ENCODE measurements around the gene GNG3. TPM values are rescaled to one million over a fixed set of nuclear protein-coding genes. Genes with fewer than 3 reads are reported as not detected.

The GNG3 gene
- 1 to 10 TPM in 1 of 3 donors, under 1 TPM in 2; 0.35 to 5.2 (median 0.92) TPM for total RNA-seq
- long read RNA-seq, donor 1, partial matches to known transcripts = 0 of 3 reads
- long read RNA-seq, donor 1, other reads (novel, unspliced or antisense) = 0 of 3 reads
- long read RNA-seq, donor 2 = 0 reads

DNA sequence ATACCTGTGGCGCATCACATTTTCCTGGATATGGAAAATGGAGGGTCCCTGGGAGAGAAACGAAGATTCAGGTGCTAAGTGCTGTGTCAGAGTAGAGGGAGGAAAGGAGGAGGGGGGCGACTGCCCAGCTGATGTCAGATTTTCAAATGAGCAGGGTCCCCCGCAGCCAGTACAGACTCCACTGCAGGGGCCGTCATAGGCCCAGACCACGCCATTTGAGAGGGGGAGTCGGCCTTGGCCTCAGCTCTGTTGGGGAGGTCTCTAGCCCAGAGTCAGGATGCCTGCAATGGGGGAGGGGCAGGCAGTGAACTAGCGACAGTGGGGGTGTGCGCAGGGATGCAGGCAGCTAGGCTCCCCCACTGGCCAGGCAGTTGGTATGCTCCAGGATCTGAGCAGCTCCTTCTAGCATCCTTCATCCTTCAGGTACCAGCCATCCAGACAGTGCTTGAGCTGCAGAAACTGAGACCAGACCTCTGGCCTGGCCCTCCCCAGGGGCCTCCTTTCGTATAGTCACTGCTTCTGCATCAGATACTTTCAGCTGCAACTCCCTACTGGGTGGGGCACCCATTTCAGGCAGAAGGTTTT lies at the start of gene GNG3, which contains the start of gene BSCL2:
GNG3 (plus strand) TSS at position 400 of the 585 bp plus-strand sequence. CDS start 620 bp downstream, outside the sequence.
BSCL2 (minus strand) TSS at position 148 of the 585 bp plus-strand sequence. CDS start 229 bp downstream, outside the sequence.
- intact Hi-C loops (cut with DNase I, micrococcal nuclease) = no loop called here
- ATAC-seq = no peak
- DNase-seq = peak; percentile 33 to 58 (median 47)
- TF ChIP-seq, protein P1, sequence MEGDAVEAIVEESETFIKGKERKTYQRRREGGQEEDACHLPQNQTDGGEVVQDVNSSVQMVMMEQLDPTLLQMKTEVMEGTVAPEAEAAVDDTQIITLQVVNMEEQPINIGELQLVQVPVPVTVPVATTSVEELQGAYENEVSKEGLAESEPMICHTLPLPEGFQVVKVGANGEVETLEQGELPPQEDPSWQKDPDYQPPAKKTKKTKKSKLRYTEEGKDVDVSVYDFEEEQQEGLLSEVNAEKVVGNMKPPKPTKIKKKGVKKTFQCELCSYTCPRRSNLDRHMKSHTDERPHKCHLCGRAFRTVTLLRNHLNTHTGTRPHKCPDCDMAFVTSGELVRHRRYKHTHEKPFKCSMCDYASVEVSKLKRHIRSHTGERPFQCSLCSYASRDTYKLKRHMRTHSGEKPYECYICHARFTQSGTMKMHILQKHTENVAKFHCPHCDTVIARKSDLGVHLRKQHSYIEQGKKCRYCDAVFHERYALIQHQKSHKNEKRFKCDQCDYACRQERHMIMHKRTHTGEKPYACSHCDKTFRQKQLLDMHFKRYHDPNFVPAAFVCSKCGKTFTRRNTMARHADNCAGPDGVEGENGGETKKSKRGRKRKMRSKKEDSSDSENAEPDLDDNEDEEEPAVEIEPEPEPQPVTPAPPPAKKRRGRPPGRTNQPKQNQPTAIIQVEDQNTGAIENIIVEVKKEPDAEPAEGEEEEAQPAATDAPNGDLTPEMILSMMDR (IDR thresholded peaks at IDR 0.05) = no peak
- peak within 1 kb of the TSS; percentile 47 for H3K4me3 ChIP-seq
- H3K36me3 ChIP-seq (ENCODE audit: low read depth) = no peaks in the 10 kb centered on the region
- H3K9me3 ChIP-seq = no peaks in the 10 kb centered on the region
- peaks cover 32% of the 10 kb centered on the region for H3K4me1 ChIP-seq (ENCODE audit: low read depth)

DNA sequence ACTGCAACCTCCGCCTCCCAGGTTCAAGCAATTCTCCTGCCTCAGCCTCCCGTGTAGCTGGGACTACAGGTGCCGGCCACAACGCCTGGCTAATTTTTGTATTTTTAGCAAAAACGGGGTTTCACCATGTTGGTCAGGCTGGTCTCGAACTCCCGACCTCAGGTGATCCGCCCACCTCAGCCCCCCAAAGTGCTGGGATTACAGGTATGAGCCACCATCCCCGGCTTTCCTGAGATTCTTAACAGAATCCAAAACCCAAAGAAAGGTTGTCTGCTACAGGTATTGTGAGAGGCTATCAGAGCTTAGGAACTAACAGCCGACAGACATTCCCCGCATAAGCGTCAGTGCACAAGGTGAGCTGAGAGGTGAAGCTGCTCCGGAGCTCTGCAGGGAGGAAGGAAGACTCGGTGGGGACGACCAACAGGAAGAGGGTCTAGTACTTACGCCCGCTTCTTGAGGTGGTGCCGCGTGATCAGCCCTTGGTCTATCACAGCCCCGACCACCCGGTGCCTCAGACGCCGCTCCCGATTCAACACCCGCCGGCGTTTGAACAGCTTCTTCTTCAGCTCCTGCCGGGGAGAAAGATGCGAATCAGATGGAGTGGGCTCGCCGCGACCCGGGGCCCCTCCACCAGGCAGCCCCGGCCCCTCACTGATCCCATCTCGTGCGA lies 42.9 kb upstream of the GNG3 start:
- Histone ChIP-seq H3K4me3 (peak overlapping the region; percentile 56), H3K4me1 (ENCODE audit: low read depth) (peaks cover 23% of the 10 kb centered on the region), H3K9me3 (no peaks in the 10 kb centered on the region), H3K36me3 (ENCODE audit: low read depth) (no peaks in the 10 kb centered on the region)
- peak; percentile 69 for ATAC-seq
- DNase-seq = peak in 2 of 3 donors; percentile 57 to 79
- TF ChIP-seq, protein P1 (IDR thresholded peaks at IDR 0.05) = no peak
- intact Hi-C loops (cut with DNase I, micrococcal nuclease) = no loop called here

DNA sequence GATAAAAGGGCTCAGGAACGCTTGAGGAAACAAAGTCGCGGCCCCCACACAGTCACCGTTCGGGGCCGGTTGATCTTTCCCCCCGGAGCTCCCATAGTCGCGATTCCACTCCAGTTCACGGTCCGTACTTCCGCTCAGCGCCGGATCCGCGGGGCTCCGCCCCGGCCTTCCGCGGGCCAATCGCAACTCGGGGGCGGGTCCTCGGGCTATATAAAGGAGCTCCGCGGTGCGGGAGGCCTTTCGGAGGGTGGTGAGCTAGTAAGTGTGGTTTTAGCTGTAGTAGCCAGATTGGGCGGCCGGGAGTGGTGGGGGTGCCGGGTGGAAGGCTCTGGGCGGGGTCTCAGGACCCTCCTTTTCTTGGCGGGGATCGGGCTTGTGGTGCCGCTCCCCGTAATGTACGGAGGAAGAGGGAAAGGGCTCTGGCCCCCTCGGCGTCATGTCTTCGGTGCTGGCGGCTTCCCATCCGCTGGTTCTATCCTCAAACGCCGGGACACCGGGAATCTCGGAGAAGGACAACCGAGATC lies 42.3 kb upstream of the GNG3 start, which contains the start of the genes C11orf98 and CSKMT:
C11orf98 (minus strand) TSS at position 136 of the 524 bp plus-strand sequence; CDS start at position 95, 41 bp downstream.
CSKMT (plus strand) TSS at position 238 of the 524 bp plus-strand sequence. CDS start 568 bp downstream, outside the sequence.
- Histone ChIP-seq H3K4me1 (ENCODE audit: low read depth) (peaks cover 28% of the 10 kb centered on the region), H3K9me3 (no peaks in the 10 kb centered on the region), H3K4me3 (peak within 1 kb of the TSS; percentile 56), H3K36me3 (ENCODE audit: low read depth) (no peaks in the 10 kb centered on the region)
- ATAC-seq = peak; percentile 96
- intact Hi-C loops (cut with DNase I, micrococcal nuclease) = no loop called here
- TF ChIP-seq, protein P1 (IDR thresholded peaks at IDR 0.05) = no peak
- peak; percentile 97 to 98 (median 97) for DNase-seq

DNA sequence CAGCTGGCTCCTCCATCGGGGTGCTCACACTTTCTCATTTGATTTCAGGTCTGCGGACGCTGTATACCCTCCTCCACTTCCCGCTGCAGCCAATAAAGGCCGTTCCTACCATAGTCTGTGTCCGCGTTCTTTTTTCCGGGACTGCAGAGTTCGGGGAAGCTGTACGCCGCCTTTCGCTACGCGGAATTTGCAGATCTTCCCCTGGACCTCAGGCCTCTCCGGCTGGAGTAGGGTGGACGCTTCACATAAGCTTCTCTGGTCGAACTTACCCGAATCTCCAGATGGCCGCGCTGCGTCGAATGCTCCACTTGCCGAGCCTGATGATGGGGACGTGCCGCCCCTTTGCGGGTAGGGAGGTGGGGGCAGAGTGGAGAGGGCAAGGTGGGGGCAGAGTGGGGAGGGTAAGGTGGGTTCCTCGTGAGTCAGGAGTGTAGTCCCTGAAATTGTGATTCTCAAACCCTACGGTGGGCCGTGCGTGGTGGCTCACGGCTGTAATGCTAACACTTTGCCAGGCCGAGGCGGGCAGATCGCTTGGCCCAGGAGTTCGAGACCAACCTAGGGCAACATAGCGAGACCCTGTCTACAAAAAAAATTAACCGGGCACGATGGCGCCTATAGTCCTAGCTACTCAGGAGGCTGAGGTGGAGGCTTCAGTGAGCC lies 41.7 kb upstream of the GNG3 start:
- Histone ChIP-seq H3K36me3 (ENCODE audit: low read depth) (no peaks in the 10 kb centered on the region), H3K9me3 (no peaks in the 10 kb centered on the region), H3K4me1 (ENCODE audit: low read depth) (peaks cover 32% of the 10 kb centered on the region), H3K4me3 (peak overlapping the region; percentile 56)
- DNase-seq (peak; percentile 63 to 81 (median 74)), ATAC-seq (peak; percentile 53)
- TF ChIP-seq, protein P1 (IDR thresholded peaks at IDR 0.05) = no peak
- intact Hi-C loops (cut with DNase I, micrococcal nuclease) = no loop called here

DNA sequence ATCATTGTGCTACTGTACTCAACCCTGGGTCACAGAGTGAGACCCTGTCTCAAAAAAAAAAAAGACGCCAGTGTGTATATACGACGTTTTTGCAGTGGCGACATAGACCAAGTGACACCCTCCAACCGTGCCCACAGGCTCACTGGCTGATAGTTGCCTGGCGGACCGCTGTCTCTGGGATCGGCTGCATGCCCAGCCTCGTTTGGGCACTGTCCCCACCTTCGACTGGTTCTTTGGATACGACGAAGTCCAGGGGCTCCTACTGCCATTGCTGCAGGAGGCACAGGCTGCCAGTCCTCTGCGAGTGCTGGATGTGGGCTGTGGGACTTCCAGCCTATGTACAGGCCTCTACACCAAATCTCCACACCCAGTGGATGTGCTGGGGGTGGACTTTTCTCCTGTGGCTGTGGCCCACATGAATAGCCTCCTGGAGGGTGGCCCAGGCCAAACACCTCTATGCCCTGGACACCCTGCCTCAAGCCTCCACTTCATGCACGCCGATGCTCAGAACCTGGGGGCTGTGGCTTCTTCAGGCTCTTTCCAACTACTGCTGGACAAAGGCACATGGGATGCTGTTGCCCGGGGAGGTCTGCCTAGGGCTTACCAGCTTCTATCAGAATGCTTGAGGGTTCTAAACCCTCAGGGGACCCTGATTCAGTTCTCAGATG lies 41.1 kb upstream of the GNG3 start:
- TF ChIP-seq, protein P1 (IDR thresholded peaks at IDR 0.05) = no peak
- DNase-seq = no peak
- intact Hi-C loops (cut with DNase I, micrococcal nuclease) = no loop called here
- H3K4me1 ChIP-seq (ENCODE audit: low read depth) = peaks cover 35% of the 10 kb centered on the region
- no peaks in the 10 kb centered on the region for H3K9me3 ChIP-seq
- no peak for ATAC-seq
- no peaks in the 10 kb centered on the region for H3K36me3 ChIP-seq (ENCODE audit: low read depth)
- H3K4me3 ChIP-seq = peak overlapping the region; percentile 56

All from mucosa of descending colon (tissue), 3 donors.